Measurements from ENCODE around the gene TEX264. TPM values are rescaled to one million over a fixed set of nuclear protein-coding genes. Genes with fewer than 3 reads are reported as not detected.
A peak's percentile ranks its signal among the peaks of the same experiment; 100 is the strongest.

Gene TEX264
- total RNA-seq, 4 donors from 2014 or later, result 40.2 to 82.1 (median 62.9) TPM

GRCh38 chr3:51680663-51681230 lies 9.7 kb downstream of the TEX264 start:
- DNase-seq (ENCODE audit: low spot score) (no peak), ATAC-seq (ENCODE audit: low FRiP score) (no peak)
- TF ChIP-seq, protein P1, sequence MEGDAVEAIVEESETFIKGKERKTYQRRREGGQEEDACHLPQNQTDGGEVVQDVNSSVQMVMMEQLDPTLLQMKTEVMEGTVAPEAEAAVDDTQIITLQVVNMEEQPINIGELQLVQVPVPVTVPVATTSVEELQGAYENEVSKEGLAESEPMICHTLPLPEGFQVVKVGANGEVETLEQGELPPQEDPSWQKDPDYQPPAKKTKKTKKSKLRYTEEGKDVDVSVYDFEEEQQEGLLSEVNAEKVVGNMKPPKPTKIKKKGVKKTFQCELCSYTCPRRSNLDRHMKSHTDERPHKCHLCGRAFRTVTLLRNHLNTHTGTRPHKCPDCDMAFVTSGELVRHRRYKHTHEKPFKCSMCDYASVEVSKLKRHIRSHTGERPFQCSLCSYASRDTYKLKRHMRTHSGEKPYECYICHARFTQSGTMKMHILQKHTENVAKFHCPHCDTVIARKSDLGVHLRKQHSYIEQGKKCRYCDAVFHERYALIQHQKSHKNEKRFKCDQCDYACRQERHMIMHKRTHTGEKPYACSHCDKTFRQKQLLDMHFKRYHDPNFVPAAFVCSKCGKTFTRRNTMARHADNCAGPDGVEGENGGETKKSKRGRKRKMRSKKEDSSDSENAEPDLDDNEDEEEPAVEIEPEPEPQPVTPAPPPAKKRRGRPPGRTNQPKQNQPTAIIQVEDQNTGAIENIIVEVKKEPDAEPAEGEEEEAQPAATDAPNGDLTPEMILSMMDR (IDR thresholded peaks at IDR 0.05), result no peak

DNA sequence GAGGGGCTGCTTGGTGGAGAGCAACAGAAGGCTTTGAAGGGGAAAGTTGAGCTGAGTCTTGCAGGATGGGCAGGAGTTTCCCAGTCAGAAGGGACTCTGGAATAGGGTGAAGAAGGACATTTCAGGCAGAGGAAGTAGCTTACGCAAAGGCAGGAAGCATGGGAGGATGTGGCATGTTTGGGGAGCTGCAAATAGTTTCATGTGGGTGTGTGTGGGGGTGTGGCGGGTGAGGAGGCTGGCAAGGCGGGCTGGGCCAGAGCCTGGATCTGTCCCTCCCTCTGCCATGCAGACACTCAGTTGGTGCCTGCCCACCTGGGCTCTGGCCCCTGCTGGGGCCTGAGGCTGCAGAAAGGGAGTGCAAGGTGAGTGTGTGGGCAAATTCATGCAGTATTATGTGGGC lies 10.4 kb downstream of the TEX264 start:
- ATAC-seq (ENCODE audit: low FRiP score) (no peak), DNase-seq (ENCODE audit: low spot score) (no peak)
- TF ChIP-seq, protein P1 (IDR thresholded peaks at IDR 0.05), result no peak

DNA sequence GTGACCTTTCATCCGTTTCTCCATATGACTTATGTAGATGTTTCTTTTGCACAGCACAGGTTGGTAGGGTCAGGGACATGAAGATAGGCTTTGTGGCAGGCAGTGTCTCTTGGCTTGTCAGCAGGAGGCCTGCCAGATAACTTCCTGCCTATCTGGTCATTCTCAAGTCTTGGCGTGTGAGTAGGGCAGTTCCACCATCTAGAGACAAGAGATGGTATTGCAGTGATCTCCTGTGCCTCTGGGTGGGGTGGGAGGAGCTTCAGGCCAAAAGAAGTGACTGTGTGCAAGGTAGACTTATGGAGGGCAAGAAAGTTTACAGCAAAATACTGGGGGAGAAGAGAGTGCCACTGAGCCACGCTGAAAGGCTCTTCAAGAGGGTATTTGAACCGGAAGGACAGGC lies 11.0 kb downstream of the TEX264 start:
- TF ChIP-seq, protein P1 (IDR thresholded peaks at IDR 0.05), result peak in 1 of 3 donors; percentile 76
- DNase-seq (ENCODE audit: low spot score) (peak; percentile 42), ATAC-seq (ENCODE audit: low FRiP score) (peak; percentile 51)

GRCh38 chr3:51682526-51682925 lies 11.5 kb downstream of the TEX264 start:
- no peak for ATAC-seq (ENCODE audit: low FRiP score)
- no peak for DNase-seq (ENCODE audit: low spot score)
- TF ChIP-seq, protein P1 (IDR thresholded peaks at IDR 0.05), result no peak

GRCh38 chr3:51683566-51683965 lies 12.5 kb downstream of the TEX264 start:
- no peak for DNase-seq (ENCODE audit: low spot score)
- TF ChIP-seq, protein P1 (IDR thresholded peaks at IDR 0.05), result no peak
- no peak for ATAC-seq (ENCODE audit: low FRiP score)

GRCh38 chr3:51684971-51685751 lies 14.1 kb downstream of the TEX264 start:
- TF ChIP-seq, protein P1 (IDR thresholded peaks at IDR 0.05), result no peak
- DNase-seq (ENCODE audit: low spot score) (no peak), ATAC-seq (ENCODE audit: low FRiP score) (no peak)

- DNase-seq (ENCODE audit: low spot score) (no peak), ATAC-seq (ENCODE audit: low FRiP score) (no peak)
- TF ChIP-seq, protein P1 (IDR thresholded peaks at IDR 0.05), result no peak
These were observed 15.0 kb downstream of the TEX264 start for GRCh38 chr3:51686056-51686455.
